OCI-LY7 (cell line): ENCODE results near the gene RANBP17. TPM values are rescaled to one million over a fixed set of nuclear protein-coding genes. Genes with fewer than 3 reads are reported as not detected.

Experiments
- BruUV-seq: library from RNA; stranded (reverse); fragments of 400-500 nt; replicated peaks from 2 replicates; lab custom pipeline; 2021; lab: Mats Ljungman, UMichigan
- CTCF ChIA-PET: fragments of 300-600 bp; sonication (Branson Sonifier 250); formaldehyde crosslinking; loops from one replicate; lab custom pipeline; 2022; ENCODE audit warnings: antibody characterized with exemption; ENCODE audit not compliant: unreplicated experiment; lab: Charles Lee
- POLR2A ChIA-PET: fragments of 300-600 bp; sonication (Branson Sonifier 250); formaldehyde crosslinking; loops from one replicate; lab custom pipeline; 2022; ENCODE audit warnings: antibody characterized with exemption; lab: Charles Lee
- DNase-seq: peaks from one replicate; pipeline ENCODE4 v3.0.0-alpha.2; 2015; ENCODE audit warnings: low spot score
- H2AFZ ChIP-seq: fragments of 200-600 bp; sonication (generic), shearing (Covaris generic); 2 replicates; pipeline ENCODE4 v1.6.1; 2014; ENCODE audit warnings: mild to moderate bottlenecking, antibody characterized with exemption, low read length, moderate library complexity
- H3K27ac ChIP-seq: fragments of 200-600 bp; sonication (generic); 2 replicates; pipeline ENCODE4 v1.5.1; 2014; ENCODE audit warnings: mixed run types, low read depth, mild to moderate bottlenecking, moderate library complexity, low read length, inconsistent platforms; ENCODE audit not compliant: poor library complexity, severe bottlenecking
- H3K36me3 ChIP-seq: fragments of 200-600 bp; sonication (generic); 2 replicates; pipeline ENCODE4 v1.6.1; 2014; ENCODE audit warnings: mild to moderate bottlenecking, antibody characterized with exemption, low read length, moderate library complexity, mixed read lengths; ENCODE audit not compliant: insufficient read depth
- H3K4me1 ChIP-seq: fragments of 200-600 bp; sonication (generic); 2 replicates; pipeline ENCODE4 v1.5.1; 2014; ENCODE audit warnings: mild to moderate bottlenecking, low read length; ENCODE audit not compliant: insufficient read depth, poor library complexity, severe bottlenecking
- H3K4me2 ChIP-seq: fragments of 200-600 bp; sonication (generic); 2 replicates; pipeline ENCODE4 v1.6.1; 2014; ENCODE audit warnings: mild to moderate bottlenecking, low read length
- H3K4me3 ChIP-seq: fragments of 200-600 bp; sonication (generic); 2 replicates; pipeline ENCODE4 v1.5.1; 2014; ENCODE audit warnings: mild to moderate bottlenecking, low read depth, low read length; ENCODE audit not compliant: poor library complexity, severe bottlenecking
- H3K79me2 ChIP-seq: fragments of 200-600 bp; sonication (generic); 2 replicates; pipeline ENCODE4 v1.6.1; 2016; ENCODE audit warnings: low read depth, mild to moderate bottlenecking, low read length, moderate library complexity, mixed read lengths; ENCODE audit not compliant: insufficient read depth
- H3K9me2 ChIP-seq: fragments of 200-600 bp; sonication (generic); 2 replicates; pipeline ENCODE4 v1.6.1; 2016; ENCODE audit warnings: mild to moderate bottlenecking, low read length, mixed read lengths; ENCODE audit not compliant: insufficient read depth
- H3K9me3 ChIP-seq: fragments of 200-600 bp; sonication (generic); 2 replicates; pipeline ENCODE4 v1.6.1; 2014; ENCODE audit warnings: mild to moderate bottlenecking, mixed run types, low read length, mixed read lengths
- H4K20me1 ChIP-seq: fragments of 200-600 bp; sonication (generic); 2 replicates; pipeline ENCODE4 v1.6.1; 2014; ENCODE audit warnings: mild to moderate bottlenecking, antibody characterized with exemption, low read length, moderate library complexity, mixed read lengths; ENCODE audit not compliant: insufficient read depth
- CTCF ChIP-seq: fragments of 200-600 bp; sonication (generic); conservative IDR thresholded peaks from 2 replicates; pipeline ENCODE4 v1.5.1; 2014; ENCODE audit warnings: mild to moderate bottlenecking, antibody characterized with exemption, low read length, moderate library complexity, mixed read lengths
- EZH2phosphoT487 ChIP-seq: fragments of 200-600 bp; sonication (generic); IDR thresholded peaks from 2 replicates; pipeline ENCODE4 v1.6.1; 2018; ENCODE audit warnings: low read depth, borderline replicate concordance, mild to moderate bottlenecking, mixed run types, antibody characterized with exemption, low read length, moderate library complexity, mixed read lengths
- intact Hi-C: fragments of 100-400 bp; cut with micrococcal nuclease; formaldehyde crosslinking; loops from one replicate; pipeline ENCODE4 v1.10.0; 2022; ENCODE audit not compliant: unreplicated experiment
- total RNA-seq, 2 experiments: library from RNA; depleted of rRNA in 1 of 2; stranded (reverse); fragments of >200 nt in 1 of 2; shearing (Covaris generic) in 1 of 2; gene quantifications; 2 replicates each; pipeline ENCODE4 v1.2.3, GENCODE V29; 2014 to 2022

RANBP17 gene
- total RNA-seq, 2 experiments from 2014 or later: not detected

- no peak for TF ChIP-seq EZH2phosphoT487
- no peak for TF ChIP-seq CTCF
- Histone ChIP-seq H3K9me3 (no peaks in the 10 kb centered on the region), H3K4me3 (no peak overlapping the region), H4K20me1 (no peaks in the 10 kb centered on the region), H3K79me2 (no peaks in the 10 kb centered on the region), H3K9me2 (no peaks in the 10 kb centered on the region), H3K36me3 (no peaks in the 10 kb centered on the region), H3K4me1 (no peaks in the 10 kb centered on the region), H3K4me2 (no peak overlapping the region), H2AFZ (no peak overlapping the region), H3K27ac (no peak overlapping the region)
- DNase-seq: no peak
- no TSS peak for BruUV-seq
- ChIA-PET POLR2A (no interaction called here), CTCF (interaction anchor here (0.5 kb wide), 1 partner anchor 40 kb away, joined by 3 read pairs; no protein-coding TSS in a partner anchor)
- intact Hi-C loops: no loop called here
These were observed 445.2 kb downstream of the RANBP17 start for GRCh38 chr5:171306781-171307591.

- no TSS peak for BruUV-seq
- POLR2A ChIA-PET: no interaction called here
- no peak overlapping the region for H3K4me3 ChIP-seq
- TF ChIP-seq EZH2phosphoT487: no peak
- TF ChIP-seq CTCF: no peak
- H3K9me2 ChIP-seq: no peaks in the 10 kb centered on the region
- H3K9me3 ChIP-seq: no peaks in the 10 kb centered on the region
- no peak overlapping the region for H3K4me2 ChIP-seq
- no peak overlapping the region for H2AFZ ChIP-seq
- H3K4me1 ChIP-seq: no peaks in the 10 kb centered on the region
- H3K36me3 ChIP-seq: no peaks in the 10 kb centered on the region
- CTCF ChIA-PET: no interaction called here
- intact Hi-C loops: no loop called here
- H3K79me2 ChIP-seq: no peaks in the 10 kb centered on the region
- DNase-seq: no peak
- H3K27ac ChIP-seq: no peak overlapping the region
- H4K20me1 ChIP-seq: no peaks in the 10 kb centered on the region
These were observed 446.1 kb downstream of the RANBP17 start for GRCh38 chr5:171307789-171308452.
